Measurements from ENCODE around the gene SCLY. TPM values are rescaled to one million over a fixed set of nuclear protein-coding genes. Genes with fewer than 3 reads are reported as not detected.

Gene SCLY
- polyA plus RNA-seq, 2 of the 4 experiments (the other 2 are of a cell fraction): 19.0 to 28.3 TPM

DNA sequence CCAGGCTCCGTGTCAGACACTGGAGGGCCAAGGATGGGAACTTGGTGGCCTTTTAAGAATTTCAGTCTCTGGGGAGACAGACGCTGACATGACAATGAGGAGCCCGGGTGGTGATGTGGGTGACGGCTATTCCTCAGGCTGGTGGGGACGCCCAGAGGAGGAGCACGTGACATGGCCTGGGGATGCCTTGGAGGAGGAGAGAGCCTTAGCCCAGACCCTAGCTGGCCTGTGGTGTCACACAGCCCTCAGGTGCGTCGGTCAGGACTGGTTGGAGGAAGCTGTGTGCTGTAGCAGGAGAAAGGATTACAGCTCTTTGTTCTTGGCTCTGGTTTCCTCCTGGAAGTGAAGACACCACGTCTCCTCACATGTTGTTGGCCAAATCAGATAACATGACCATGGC is 40.0 kb upstream of the SCLY start:
- Histone ChIP-seq H3K4me3 (no peak overlapping the region), H3K9me3 (no peaks in the 10 kb centered on the region), H3K4me1 (0 out of 3 replicates have a peak, but pooled peaks cover 7% of the 10 kb centered on the region), H3K27ac (no peak overlapping the region), H3K4me2 (no peak overlapping the region)
- ChIA-PET CTCF (no interaction called here), POLR2A (no interaction called here)
- DNase-seq (ENCODE audit: low read depth in 1 of 2, low spot score in 1 of 2) (no peak), ATAC-seq (no peak; a peak in 1 of 6 replicates), FAIRE-seq (no peak)
- 92% methylated on average over 8 of the region's 9 CpGs for WGBS (ENCODE audit: missing lambda C conversion rate)
- no peak for TF ChIP-seq RARB (CRISPR knock-in tag; IDR thresholded peaks at IDR 0.05)

DNA sequence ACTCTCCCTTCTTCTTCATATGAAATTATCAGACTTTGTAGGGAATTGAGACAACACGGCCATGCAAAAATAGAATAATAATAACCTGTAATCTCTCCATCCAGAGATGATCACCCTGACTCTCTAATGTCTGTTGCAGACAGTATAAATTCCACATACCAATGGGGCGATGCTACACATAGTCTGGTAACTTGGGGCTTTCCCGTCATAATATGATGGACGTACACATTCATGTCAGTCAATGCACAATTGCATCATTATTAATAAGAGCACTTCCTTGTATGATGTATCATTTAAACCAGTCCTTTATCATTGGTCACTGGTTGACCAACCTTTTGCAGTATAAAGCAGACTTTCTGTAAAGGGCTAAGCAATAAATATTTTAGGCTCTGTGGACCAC is 39.5 kb upstream of the SCLY start:
- H3K4me1 ChIP-seq: 0 out of 3 replicates have a peak, but pooled peaks cover 7% of the 10 kb centered on the region
- H3K27ac ChIP-seq: no peak overlapping the region
- ATAC-seq (peak in 1 of 2 experiments; percentile 63; a peak in 4 of 6 replicates), FAIRE-seq (no peak), DNase-seq (ENCODE audit: low read depth in 1 of 2, low spot score in 1 of 2) (peak in 1 of 2 experiments; percentile 41)
- H3K9me3 ChIP-seq: no peaks in the 10 kb centered on the region
- ChIA-PET CTCF (no interaction called here), POLR2A (no interaction called here)
- 81% methylated on average over 4 of the region's 4 CpGs for WGBS (ENCODE audit: missing lambda C conversion rate)
- no peak overlapping the region for H3K4me3 ChIP-seq
- no peak overlapping the region for H3K4me2 ChIP-seq
- TF ChIP-seq FOSL2 (IDR thresholded peaks at IDR 0.05) (no peak), FOSL2 (CRISPR knock-in tag; IDR thresholded peaks at IDR 0.05) (no peak), CEBPB (IDR thresholded peaks at IDR 0.05) (no peak), KDM1A (IDR thresholded peaks at IDR 0.05; ENCODE audit: low read depth) (no peak), KDM5A (IDR thresholded peaks at IDR 0.05) (no peak), PHF8 (IDR thresholded peaks at IDR 0.05; ENCODE audit: borderline replicate concordance, low read depth) (no peak), SREBF2 (IDR thresholded peaks at IDR 0.05) (no peak), HOXB13 (CRISPR knock-in tag; IDR thresholded peaks at IDR 0.05; ENCODE audit: low read depth) (no peak), NFE2L2 (conservative IDR thresholded peaks at IDR 0.05; ENCODE audit: low read length) (no peak), TP53 (CRISPR knock-in tag; IDR thresholded peaks at IDR 0.05) (no peak), RARB (CRISPR knock-in tag; IDR thresholded peaks at IDR 0.05) (no peak), POLR2A (IDR thresholded peaks at IDR 0.05; ENCODE audit: low read length) (no peak), EHMT2 (IDR thresholded peaks at IDR 0.05; ENCODE audit: low read depth) (no peak), SMC3 (IDR thresholded peaks at IDR 0.05) (no peak), RAD21 (conservative IDR thresholded peaks at IDR 0.05 in 1 of 2, IDR thresholded peaks at IDR 0.05 in 1 of 2) (no peak), CBX8 (IDR thresholded peaks at IDR 0.05) (no peak), NPAS2 (CRISPR knock-in tag; IDR thresholded peaks at IDR 0.05; ENCODE audit: borderline replicate concordance) (no peak), GATA3 (IDR thresholded peaks at IDR 0.05; ENCODE audit: borderline replicate concordance) (no peak)
- TF ChIP-seq, protein P1, sequence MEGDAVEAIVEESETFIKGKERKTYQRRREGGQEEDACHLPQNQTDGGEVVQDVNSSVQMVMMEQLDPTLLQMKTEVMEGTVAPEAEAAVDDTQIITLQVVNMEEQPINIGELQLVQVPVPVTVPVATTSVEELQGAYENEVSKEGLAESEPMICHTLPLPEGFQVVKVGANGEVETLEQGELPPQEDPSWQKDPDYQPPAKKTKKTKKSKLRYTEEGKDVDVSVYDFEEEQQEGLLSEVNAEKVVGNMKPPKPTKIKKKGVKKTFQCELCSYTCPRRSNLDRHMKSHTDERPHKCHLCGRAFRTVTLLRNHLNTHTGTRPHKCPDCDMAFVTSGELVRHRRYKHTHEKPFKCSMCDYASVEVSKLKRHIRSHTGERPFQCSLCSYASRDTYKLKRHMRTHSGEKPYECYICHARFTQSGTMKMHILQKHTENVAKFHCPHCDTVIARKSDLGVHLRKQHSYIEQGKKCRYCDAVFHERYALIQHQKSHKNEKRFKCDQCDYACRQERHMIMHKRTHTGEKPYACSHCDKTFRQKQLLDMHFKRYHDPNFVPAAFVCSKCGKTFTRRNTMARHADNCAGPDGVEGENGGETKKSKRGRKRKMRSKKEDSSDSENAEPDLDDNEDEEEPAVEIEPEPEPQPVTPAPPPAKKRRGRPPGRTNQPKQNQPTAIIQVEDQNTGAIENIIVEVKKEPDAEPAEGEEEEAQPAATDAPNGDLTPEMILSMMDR (IDR thresholded peaks at IDR 0.05): no peak
- TF ChIP-seq, protein P2, sequence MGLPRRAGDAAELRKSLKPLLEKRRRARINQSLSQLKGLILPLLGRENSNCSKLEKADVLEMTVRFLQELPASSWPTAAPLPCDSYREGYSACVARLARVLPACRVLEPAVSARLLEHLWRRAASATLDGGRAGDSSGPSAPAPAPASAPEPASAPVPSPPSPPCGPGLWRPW (IDR thresholded peaks at IDR 0.05): no peak

DNA sequence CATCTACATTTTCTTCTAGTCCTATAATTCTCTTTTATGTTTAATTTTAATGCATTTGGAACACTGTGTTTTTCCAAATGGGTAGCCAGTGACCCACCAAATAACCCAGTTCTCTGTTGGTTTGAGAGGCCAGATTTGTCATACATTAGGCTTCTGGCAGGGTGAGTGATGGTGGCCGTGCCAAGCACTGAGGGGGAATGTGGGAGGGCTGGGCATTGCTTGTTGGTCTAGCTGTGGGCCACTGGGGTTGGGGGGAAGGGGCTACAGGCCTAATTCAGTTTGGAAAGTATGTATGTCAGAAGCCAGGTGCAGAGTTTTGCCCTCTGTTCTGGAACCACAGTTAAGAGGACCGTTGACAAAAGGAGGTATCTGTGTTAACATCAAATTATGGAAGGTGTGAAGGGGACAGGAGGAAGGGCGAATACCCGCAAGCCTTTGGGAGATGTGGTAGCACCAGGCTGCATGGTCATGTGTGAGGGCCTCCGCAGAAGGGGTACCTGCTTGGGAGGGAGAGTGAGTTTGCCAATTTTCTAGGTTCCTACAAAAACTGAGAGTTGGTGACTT is 38.1 kb upstream of the SCLY start:
- Histone ChIP-seq H3K4me1 (0 out of 3 replicates have a peak, but pooled peaks cover 7% of the 10 kb centered on the region), H3K9me3 (no peaks in the 10 kb centered on the region), H3K4me3 (no peak overlapping the region), H3K4me2 (no peak overlapping the region), H3K27ac (no peak overlapping the region)
- DNase-seq (ENCODE audit: low read depth in 1 of 2, low spot score in 1 of 2): no peak
- ChIA-PET POLR2A (no interaction called here), CTCF (no interaction called here)
- WGBS (ENCODE audit: missing lambda C conversion rate): 84% methylated on average over 5 of the region's 5 CpGs
- TF ChIP-seq NFE2L2 (conservative IDR thresholded peaks at IDR 0.05; ENCODE audit: low read length) (no peak), ZSCAN20 (CRISPR knock-in tag; IDR thresholded peaks at IDR 0.05) (no peak), ZNF302 (CRISPR knock-in tag; IDR thresholded peaks at IDR 0.05) (no peak), POLR2AphosphoS2 (conservative IDR thresholded peaks at IDR 0.05; ENCODE audit: low read length) (no peak)
- ATAC-seq: no peak
- FAIRE-seq: no peak
